ENCODE data around the gene NEK4. TPM values are rescaled to one million over a fixed set of nuclear protein-coding genes. Genes with fewer than 3 reads are reported as not detected.

Gene NEK4
- total and polyA plus RNA-seq, 5 donors from 2014 or later, result 6.3 to 13.9 (median 7.7) TPM

DNA sequence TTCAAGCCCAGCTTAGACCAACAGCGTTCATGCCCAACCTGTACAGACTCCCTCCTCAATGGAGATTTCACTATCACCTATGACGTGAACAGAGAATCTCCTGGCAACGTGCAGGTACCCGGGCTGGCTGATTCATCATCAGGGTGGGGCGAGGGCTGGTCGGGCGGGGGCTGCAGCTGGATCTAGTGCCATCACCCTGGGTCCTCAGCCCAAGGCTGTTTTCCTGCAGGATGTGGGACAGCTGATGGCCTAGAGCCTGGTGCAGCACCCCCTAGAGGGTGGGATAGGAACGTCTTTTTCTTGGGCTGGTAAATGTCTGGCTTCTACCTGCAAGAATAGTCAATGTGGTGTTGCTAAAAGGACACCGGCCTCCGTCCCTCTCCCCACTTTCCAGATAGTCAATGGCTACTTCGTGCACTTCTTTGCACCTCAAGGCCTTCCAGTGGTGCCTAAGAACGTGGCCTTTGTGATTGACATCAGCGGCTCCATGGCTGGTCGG, 28.3 kb upstream of the NEK4 start:
- no peaks in the 10 kb centered on the region for H3K27me3 ChIP-seq (ENCODE audit: control insufficient read depth, insufficient read depth, low read length)
- no peaks in the 10 kb centered on the region for H3K9me3 Mint-ChIP-seq
- peak in 1 of 3 donors; percentile 28 for DNase-seq
- H3K4me1 Mint-ChIP-seq, result no peaks in the 10 kb centered on the region
- no peak overlapping the region for H3K4me3 ChIP-seq (ENCODE audit: low read depth, low read length)
- H3K27ac ChIP-seq (ENCODE audit: insufficient read depth, low read length, poor library complexity, severe bottlenecking), result no peak overlapping the region
- H3K4me1 ChIP-seq (ENCODE audit: control insufficient read depth, insufficient read depth, low read length, poor library complexity, severe bottlenecking), result no peaks in the 10 kb centered on the region
- ATAC-seq (ENCODE audit: low read depth in 2 of 2), result no peak
- no peaks in the 10 kb centered on the region for H3K9me3 ChIP-seq (ENCODE audit: control insufficient read depth in 2 of 2, low read length in 2 of 2)
- no peak overlapping the region for H3K4me3 Mint-ChIP-seq
- H3K36me3 Mint-ChIP-seq, result no peaks in the 10 kb centered on the region
- no peak overlapping the region for H3K27ac Mint-ChIP-seq
- no peaks in the 10 kb centered on the region for H3K27me3 Mint-ChIP-seq
- no peaks in the 10 kb centered on the region for H3K36me3 ChIP-seq (ENCODE audit: control insufficient read depth, insufficient read depth, low read length)

DNA sequence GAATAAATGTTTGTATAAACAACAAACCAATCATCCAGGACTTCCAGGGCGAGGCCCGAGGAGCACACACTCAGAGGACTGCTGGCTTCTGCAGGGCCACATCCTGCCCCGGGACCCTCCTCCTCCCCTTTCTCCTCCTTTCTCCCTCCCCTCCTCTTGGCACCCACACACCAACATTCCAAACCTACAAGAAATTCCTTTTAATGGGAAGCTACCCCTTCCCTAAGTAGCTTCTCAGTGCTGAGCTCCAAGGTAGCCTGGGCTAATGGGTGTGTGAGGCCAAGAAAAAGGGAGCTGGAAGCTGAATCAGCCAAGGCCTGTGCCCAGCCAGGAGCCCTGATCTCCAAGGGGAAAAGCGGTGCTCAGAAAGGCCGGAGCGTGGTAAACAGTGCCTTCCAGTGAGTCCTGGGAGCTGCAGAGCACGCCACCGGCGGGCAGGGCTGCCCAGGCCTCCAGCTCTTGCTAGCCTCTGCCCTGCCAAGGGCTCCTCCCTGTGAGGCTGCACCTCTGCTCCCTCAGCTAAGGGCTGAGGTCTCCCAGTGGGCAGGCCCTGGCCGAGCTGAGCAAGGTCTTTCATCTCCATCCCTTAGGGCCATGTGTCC, 27.7 kb upstream of the NEK4 start:
- H3K9me3 Mint-ChIP-seq, result no peaks in the 10 kb centered on the region
- no peak overlapping the region for H3K4me3 Mint-ChIP-seq
- no peaks in the 10 kb centered on the region for H3K27me3 ChIP-seq (ENCODE audit: control insufficient read depth, insufficient read depth, low read length)
- no peaks in the 10 kb centered on the region for H3K36me3 ChIP-seq (ENCODE audit: control insufficient read depth, insufficient read depth, low read length)
- H3K27ac Mint-ChIP-seq, result no peak overlapping the region
- H3K9me3 ChIP-seq (ENCODE audit: control insufficient read depth in 2 of 2, low read length in 2 of 2), result no peaks in the 10 kb centered on the region
- H3K4me3 ChIP-seq (ENCODE audit: low read depth, low read length), result no peak overlapping the region
- no peak overlapping the region for H3K27ac ChIP-seq (ENCODE audit: insufficient read depth, low read length, poor library complexity, severe bottlenecking)
- no peaks in the 10 kb centered on the region for H3K36me3 Mint-ChIP-seq
- no peaks in the 10 kb centered on the region for H3K4me1 Mint-ChIP-seq
- H3K4me1 ChIP-seq (ENCODE audit: control insufficient read depth, insufficient read depth, low read length, poor library complexity, severe bottlenecking), result no peaks in the 10 kb centered on the region
- H3K27me3 Mint-ChIP-seq, result no peaks in the 10 kb centered on the region
- no peak for DNase-seq
- no peak for ATAC-seq (ENCODE audit: low read depth in 2 of 2)

DNA sequence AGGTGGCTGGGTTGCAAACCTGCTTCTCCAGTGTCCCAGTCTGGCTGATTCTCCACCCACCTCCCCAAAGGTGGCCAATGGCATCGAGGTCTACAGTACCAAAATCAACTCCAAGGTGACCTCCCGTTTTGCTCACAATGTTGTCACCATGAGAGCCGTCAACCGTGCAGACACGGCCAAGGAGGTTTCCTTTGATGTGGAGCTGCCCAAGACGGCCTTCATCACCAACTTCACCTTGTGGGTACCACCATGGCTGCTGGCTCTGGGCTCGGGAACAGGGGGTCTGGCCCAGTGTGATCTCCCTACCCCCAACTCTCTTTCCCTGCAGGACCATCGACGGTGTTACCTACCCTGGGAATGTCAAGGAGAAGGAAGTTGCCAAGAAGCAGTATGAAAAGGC, 25.7 kb upstream of the NEK4 start:
- Mint-ChIP-seq H3K27ac (no peak overlapping the region), H3K9me3 (no peaks in the 10 kb centered on the region), H3K4me1 (no peaks in the 10 kb centered on the region), H3K4me3 (no peak overlapping the region), H3K27me3 (no peaks in the 10 kb centered on the region), H3K36me3 (no peaks in the 10 kb centered on the region)
- H3K27ac ChIP-seq (ENCODE audit: insufficient read depth, low read length, poor library complexity, severe bottlenecking), result no peak overlapping the region
- H3K9me3 ChIP-seq (ENCODE audit: control insufficient read depth in 2 of 2, low read length in 2 of 2), result no peaks in the 10 kb centered on the region
- no peaks in the 10 kb centered on the region for H3K36me3 ChIP-seq (ENCODE audit: control insufficient read depth, insufficient read depth, low read length)
- no peak overlapping the region for H3K4me3 ChIP-seq (ENCODE audit: low read depth, low read length)
- DNase-seq (no peak), ATAC-seq (ENCODE audit: low read depth in 2 of 2) (no peak)
- no peaks in the 10 kb centered on the region for H3K27me3 ChIP-seq (ENCODE audit: control insufficient read depth, insufficient read depth, low read length)
- H3K4me1 ChIP-seq (ENCODE audit: control insufficient read depth, insufficient read depth, low read length, poor library complexity, severe bottlenecking), result no peaks in the 10 kb centered on the region

DNA sequence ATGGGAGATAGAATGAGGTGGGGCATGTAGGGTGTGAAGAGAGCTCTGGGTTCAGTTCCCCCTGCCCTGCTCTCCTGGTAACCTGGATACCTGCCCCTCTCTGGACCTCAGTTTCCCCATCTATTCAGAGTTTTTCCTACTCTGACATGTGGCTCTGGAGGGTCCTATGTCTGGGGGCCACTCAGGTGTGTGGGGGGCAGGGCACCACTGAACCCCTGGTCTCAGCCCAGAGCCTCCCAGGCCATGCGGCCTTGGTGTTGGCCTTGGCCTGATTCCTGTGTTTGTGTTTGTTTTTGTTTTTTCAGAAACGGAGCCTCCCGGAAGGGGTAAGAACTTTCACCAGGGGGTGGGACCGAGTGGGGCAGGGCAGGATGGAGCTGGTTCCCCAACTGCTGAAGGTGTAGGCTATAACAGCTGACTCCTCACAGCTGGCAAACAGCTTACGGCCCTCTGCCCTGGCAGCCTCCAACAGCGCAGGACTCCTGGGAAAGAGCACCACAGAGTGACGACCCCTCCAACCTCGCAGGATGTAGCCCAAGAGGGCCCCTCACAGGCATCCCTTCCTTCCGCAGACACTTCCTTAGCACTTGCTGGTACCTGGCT, 24.7 kb upstream of the NEK4 start:
- no peaks in the 10 kb centered on the region for H3K9me3 ChIP-seq (ENCODE audit: control insufficient read depth in 2 of 2, low read length in 2 of 2)
- no peaks in the 10 kb centered on the region for H3K4me1 ChIP-seq (ENCODE audit: control insufficient read depth, insufficient read depth, low read length, poor library complexity, severe bottlenecking)
- no peak overlapping the region for H3K4me3 Mint-ChIP-seq
- DNase-seq, result no peak
- H3K36me3 Mint-ChIP-seq, result no peaks in the 10 kb centered on the region
- ATAC-seq (ENCODE audit: low read depth in 2 of 2), result no peak
- no peaks in the 10 kb centered on the region for H3K36me3 ChIP-seq (ENCODE audit: control insufficient read depth, insufficient read depth, low read length)
- no peak overlapping the region for H3K27ac Mint-ChIP-seq
- no peaks in the 10 kb centered on the region for H3K27me3 ChIP-seq (ENCODE audit: control insufficient read depth, insufficient read depth, low read length)
- H3K27ac ChIP-seq (ENCODE audit: insufficient read depth, low read length, poor library complexity, severe bottlenecking), result no peak overlapping the region
- no peak overlapping the region for H3K4me3 ChIP-seq (ENCODE audit: low read depth, low read length)
- no peaks in the 10 kb centered on the region for H3K4me1 Mint-ChIP-seq
- no peaks in the 10 kb centered on the region for H3K27me3 Mint-ChIP-seq
- H3K9me3 Mint-ChIP-seq, result no peaks in the 10 kb centered on the region

DNA sequence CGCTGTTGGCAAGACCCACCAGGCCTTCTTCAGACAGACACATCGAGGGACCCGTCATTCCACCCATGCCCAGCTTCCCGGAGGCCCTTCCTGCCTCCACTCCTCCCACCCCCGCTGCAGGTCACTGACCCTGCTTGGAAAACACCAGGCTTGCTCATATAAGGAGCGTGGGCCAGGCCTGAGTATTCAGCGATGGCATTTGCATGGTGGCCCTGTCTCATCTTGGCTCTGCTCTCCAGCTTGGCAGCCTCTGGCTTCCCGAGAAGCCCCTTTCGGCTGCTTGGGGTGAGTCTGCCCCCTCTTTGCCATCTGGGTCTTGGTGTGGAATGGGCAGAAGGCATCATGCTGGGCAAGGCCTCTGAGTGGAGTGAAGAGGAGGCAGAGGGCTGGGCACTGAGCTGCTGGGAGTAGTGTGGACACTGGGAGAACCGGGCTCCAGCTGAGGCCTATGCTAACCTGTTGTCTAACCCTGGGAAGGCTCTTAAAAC, 23.9 kb upstream of the NEK4 start, which contains the start of gene ITIH3:
ITIH3 (plus strand) TSS at position 185 of the 488 bp plus-strand sequence; CDS start at position 193, 8 bp downstream.
- ATAC-seq (ENCODE audit: low read depth in 2 of 2), result no peak
- Mint-ChIP-seq H3K27ac (no peak within 1 kb of the TSS), H3K9me3 (no peaks in the 10 kb centered on the region), H3K36me3 (no peaks in the 10 kb centered on the region), H3K4me3 (no peak within 1 kb of the TSS), H3K27me3 (no peaks in the 10 kb centered on the region), H3K4me1 (no peaks in the 10 kb centered on the region)
- DNase-seq, result no peak
- Histone ChIP-seq H3K36me3 (ENCODE audit: control insufficient read depth, insufficient read depth, low read length) (no peaks in the 10 kb centered on the region), H3K27ac (ENCODE audit: insufficient read depth, low read length, poor library complexity, severe bottlenecking) (no peak within 1 kb of the TSS), H3K9me3 (ENCODE audit: control insufficient read depth in 2 of 2, low read length in 2 of 2) (no peaks in the 10 kb centered on the region), H3K4me3 (ENCODE audit: low read depth, low read length) (no peak within 1 kb of the TSS), H3K4me1 (ENCODE audit: control insufficient read depth, insufficient read depth, low read length, poor library complexity, severe bottlenecking) (no peaks in the 10 kb centered on the region), H3K27me3 (ENCODE audit: control insufficient read depth, insufficient read depth, low read length) (no peaks in the 10 kb centered on the region)

DNA sequence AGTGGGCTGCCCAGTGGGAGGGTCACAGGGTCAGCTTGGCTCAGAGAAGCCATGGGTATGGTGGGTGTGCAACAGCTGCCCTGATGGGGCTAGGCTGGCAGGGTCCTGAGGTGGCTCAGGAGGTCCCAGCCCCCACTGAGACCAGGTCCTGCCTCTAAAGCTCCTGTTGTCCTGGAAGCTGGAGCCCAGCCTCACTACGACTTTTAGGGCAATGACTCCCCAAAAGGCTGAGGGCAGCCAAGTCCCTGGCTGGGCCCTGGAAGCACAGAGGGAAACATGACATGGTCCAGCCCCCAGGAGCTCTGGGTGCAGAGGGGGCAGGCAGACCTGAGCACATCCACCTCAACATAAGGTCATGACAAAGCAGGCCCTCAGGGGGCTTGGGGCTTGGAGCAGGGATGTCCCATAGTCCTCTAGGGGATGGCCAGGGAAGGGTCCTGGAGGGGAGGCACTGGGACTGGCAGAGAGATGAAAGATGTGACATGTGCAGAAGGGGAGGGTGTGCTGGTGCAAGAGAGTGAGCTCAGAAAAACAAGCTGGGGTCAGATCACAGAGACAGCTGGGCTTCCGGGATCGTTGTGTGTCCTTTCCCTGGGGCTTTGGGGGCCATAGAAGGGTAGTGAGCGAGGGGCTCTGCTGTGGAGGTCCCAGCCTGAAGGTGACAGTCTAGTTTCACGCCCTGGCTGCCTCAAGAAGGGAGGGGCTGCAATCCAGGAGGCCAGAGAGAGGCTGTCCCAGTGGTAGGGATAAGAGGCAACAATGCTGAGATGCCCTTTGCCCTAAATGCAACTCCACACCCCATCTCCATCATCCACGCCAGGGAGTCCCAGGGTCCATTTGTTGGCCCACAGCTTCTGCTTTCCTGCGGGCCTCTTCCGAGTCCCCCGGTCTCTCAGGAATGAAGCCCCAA, 23.2 kb upstream of the NEK4 start:
- no peak for ATAC-seq (ENCODE audit: low read depth in 2 of 2)
- H3K9me3 Mint-ChIP-seq, result no peaks in the 10 kb centered on the region
- H3K27me3 Mint-ChIP-seq, result no peaks in the 10 kb centered on the region
- no peak overlapping the region for H3K27ac ChIP-seq (ENCODE audit: insufficient read depth, low read length, poor library complexity, severe bottlenecking)
- H3K9me3 ChIP-seq (ENCODE audit: control insufficient read depth in 2 of 2, low read length in 2 of 2), result no peaks in the 10 kb centered on the region
- no peak overlapping the region for H3K4me3 Mint-ChIP-seq
- no peak overlapping the region for H3K27ac Mint-ChIP-seq
- H3K36me3 Mint-ChIP-seq, result no peaks in the 10 kb centered on the region
- H3K4me3 ChIP-seq (ENCODE audit: low read depth, low read length), result no peak overlapping the region
- no peaks in the 10 kb centered on the region for H3K36me3 ChIP-seq (ENCODE audit: control insufficient read depth, insufficient read depth, low read length)
- H3K4me1 ChIP-seq (ENCODE audit: control insufficient read depth, insufficient read depth, low read length, poor library complexity, severe bottlenecking), result no peaks in the 10 kb centered on the region
- no peak for DNase-seq
- H3K27me3 ChIP-seq (ENCODE audit: control insufficient read depth, insufficient read depth, low read length), result no peaks in the 10 kb centered on the region
- H3K4me1 Mint-ChIP-seq, result no peaks in the 10 kb centered on the region

DNA sequence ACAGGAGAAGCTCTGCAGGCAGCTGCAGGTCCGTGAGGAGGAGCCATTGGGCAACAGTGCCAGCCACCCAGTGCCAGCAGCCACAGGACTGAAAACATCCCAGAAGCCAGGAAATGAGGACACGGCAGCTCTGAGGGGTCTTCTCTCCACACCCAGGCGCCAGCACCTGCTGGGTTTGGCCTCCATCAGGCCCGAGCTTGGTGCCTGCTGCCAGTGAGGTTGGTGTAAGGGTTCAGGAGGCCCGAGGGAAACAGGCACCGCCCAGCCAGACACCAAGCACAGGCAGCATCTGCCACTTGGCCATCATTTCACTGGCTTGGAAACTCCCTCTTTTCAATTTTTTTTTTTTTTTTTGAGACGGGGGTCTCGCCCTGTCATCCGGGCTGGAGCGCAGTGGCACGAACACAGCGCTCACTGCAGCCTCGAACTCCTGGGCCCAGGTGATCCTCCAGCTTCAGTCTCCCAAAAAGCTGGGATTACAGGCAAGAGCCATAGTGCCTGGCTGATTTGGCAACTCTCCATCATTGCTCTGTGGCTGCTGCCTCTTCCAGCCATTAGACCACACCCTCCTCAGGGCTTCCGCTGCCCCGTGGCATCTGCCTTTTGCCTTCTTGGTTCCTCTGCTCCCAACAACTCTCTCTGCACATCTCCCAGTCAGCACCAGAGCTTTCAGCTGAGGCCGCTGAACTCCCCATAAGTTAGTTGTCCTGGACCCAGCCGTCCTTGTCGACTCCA, 22.4 kb upstream of the NEK4 start:
- Mint-ChIP-seq H3K36me3 (no peaks in the 10 kb centered on the region), H3K4me1 (no peaks in the 10 kb centered on the region), H3K27ac (no peak overlapping the region), H3K4me3 (no peak overlapping the region), H3K27me3 (no peaks in the 10 kb centered on the region), H3K9me3 (no peaks in the 10 kb centered on the region)
- DNase-seq (no peak), ATAC-seq (ENCODE audit: low read depth in 2 of 2) (no peak)
- no peaks in the 10 kb centered on the region for H3K4me1 ChIP-seq (ENCODE audit: control insufficient read depth, insufficient read depth, low read length, poor library complexity, severe bottlenecking)
- no peaks in the 10 kb centered on the region for H3K36me3 ChIP-seq (ENCODE audit: control insufficient read depth, insufficient read depth, low read length)
- no peaks in the 10 kb centered on the region for H3K9me3 ChIP-seq (ENCODE audit: control insufficient read depth in 2 of 2, low read length in 2 of 2)
- H3K27ac ChIP-seq (ENCODE audit: insufficient read depth, low read length, poor library complexity, severe bottlenecking), result no peak overlapping the region
- no peak overlapping the region for H3K4me3 ChIP-seq (ENCODE audit: low read depth, low read length)
- no peaks in the 10 kb centered on the region for H3K27me3 ChIP-seq (ENCODE audit: control insufficient read depth, insufficient read depth, low read length)

Measured in CD4-positive, CD25-positive, alpha-beta regulatory T cell (primary cell).